KBM-7 (cell line): ENCODE measurements around the gene ZNF564.
"Not testable (repeated sequence)": the region's sequence is repeated elsewhere in the genome, so short reads cannot be mapped to it uniquely, and the experiment has no call there.

Experiments used
- DNase-seq: peaks from one replicate; pipeline ENCODE4 v3.0.0-alpha.2; 2015
- in situ Hi-C: fragments of 300-500 bp; cut with MboI; formaldehyde crosslinking; loops from 2 replicates; pipeline ENCODE4 v1.14.3; 2020; ENCODE audit warnings: low sequenced_read_pairs, low pct_unique_long_range_greater_than_20kb, mixed read lengths

The ZNF564 gene

DNA sequence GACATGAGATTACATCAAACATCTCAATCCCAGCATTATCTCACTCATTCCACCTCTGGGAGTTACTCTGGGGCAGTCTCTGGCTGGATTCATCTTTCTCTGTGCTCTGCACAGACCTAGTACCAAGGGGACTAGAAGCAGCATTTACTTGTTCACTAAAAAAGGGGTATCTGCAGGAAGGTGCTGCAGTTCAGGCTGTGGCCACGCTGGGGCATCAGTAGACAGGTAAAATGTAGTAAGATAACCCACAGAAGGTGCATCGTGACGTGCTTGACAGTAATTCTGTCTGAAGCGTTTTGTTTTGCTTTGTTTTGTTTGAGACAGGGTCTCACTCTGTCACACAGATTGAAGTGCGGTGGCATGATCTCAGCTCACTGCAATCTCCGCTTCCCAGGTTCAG is 29.3 kb downstream of the ZNF564 start:
- peak; percentile 19 for DNase-seq
- in situ Hi-C loops: no loop called here

DNA sequence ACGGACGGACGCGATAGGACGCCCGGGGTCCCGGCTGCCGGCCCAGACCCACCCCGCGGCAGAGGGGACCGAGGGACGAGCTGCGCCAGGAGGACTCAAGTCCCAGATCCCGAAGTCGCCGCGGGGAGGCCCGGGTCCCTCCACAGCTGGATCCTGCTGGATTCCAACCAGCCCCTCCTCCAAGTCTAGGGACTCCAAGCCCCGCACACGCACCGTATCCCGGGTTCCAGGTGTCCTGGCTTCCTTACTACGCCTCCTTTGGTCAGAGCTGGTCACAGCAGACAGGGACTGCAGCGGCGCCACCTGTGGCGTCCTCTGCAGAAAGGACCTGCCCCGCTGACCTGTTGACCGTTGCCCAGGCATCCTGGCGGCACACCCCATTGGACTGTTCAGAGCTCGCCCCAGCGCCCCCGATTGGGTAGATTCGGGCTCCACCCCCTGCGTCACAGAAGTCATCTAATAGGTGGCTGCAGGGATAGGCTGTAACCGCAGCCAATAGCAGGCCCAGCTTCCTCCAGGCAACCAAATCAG is 37.7 kb downstream of the ZNF564 start:
- no peak for DNase-seq
- in situ Hi-C loops: no loop called here

DNA sequence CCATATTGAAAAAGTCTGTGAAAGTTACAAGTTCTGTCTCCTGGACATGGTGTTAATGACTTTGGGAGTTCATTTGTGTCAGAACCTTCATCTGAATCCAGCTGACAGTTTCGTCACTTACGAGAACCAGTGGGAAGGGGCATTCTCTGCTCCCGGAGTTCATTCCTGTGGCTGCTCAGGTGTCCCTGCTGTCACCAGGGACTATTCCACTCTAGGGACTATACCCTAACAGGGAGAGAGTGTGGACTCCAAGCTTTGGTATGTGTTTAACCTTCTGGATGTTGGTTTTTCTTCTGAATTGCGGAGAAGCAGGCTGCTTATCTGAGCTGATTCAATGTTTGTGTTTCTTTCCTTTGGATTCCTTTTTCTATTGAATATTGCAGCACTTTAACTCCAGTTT is 54.2 kb downstream of the ZNF564 start:
- in situ Hi-C loops: no loop called here
- DNase-seq: no peak

DNA sequence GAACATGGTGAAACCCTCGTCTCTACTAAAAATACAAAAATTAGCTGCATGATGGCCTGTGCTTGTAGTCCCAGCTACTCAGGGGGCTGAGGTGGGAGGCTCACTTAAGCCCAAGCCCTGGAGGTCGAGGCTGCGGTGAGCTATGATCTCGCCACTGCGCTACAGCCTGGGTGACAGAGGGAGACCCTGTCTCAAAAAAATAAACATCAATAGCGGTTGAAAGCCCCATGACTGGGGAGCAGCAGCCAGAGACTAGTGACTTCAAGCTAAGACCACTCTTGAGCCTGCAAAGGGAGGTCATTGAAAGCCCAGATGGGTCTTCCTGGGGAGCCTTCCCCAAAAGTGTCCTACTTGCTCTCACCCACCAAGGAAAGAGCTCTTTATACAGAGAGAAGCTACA is 54.8 kb downstream of the ZNF564 start:
- in situ Hi-C loops: no loop called here
- no peak for DNase-seq

DNA sequence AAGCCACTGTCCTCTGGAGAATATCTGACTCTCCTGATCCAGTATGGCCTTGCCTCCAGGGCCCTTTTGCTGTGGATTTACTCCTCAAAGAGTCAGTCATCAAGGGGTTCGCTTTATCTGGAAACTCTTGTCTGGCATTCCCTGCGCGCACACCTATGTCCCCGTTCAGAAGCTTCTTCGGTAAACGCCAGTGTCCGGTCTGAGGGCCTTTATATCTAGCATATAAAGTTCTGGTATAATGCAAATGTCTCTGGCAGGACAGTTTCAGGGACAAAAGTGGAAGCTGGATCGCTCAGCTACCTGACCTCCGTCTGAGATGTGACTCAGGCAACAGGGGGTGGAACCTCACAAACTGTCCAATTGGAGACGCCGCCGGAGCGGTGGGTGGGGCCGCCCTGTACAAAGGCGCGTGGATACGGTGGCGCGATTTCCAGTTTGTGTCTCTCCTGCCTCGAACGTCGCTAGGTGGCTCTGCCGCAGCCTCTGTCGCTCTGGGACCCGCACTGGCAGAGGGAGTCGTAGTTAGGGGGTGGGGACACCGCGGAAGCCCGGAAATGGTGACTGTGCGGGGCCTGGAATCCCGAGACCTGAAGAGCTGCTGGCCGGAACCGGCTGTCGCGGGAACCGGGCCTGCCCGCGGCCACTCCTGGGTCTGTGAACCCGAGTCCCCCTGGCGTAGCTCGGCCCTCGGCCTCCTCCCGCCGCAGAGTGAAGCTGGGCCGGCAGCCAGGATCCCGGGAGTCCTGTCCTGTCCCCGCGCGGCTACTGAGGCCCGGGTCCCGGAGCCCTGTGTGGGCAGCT is 56.1 kb downstream of the ZNF564 start:
- in situ Hi-C loops: no loop called here
- no peak for DNase-seq

DNA sequence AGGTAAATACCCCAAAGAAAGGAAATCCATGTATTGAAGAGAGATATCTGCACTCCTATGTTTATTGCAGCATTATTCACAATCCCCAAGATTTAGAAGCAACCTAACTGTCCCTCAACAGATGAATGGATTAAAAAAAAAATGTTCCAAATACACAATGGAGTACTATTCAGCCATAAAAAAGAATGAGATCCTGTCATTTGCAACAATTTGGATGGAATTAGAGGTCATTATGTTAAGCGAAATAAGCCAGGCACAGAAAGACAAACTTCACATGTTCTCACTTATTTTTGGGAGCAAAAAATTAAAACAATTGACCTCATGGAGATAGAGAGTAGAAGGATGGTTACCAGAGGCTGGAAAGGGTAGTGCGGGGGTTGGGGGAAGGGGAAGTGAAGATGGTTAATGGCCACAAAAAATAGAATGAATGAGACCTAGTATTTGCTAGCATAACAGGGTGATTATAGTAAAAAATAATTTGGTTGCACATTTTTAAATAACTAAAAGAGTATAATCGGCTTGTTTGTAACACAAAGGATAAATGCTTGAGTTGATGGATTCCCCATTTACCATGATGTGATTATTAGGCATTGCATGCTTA is 56.9 kb downstream of the ZNF564 start:
- in situ Hi-C loops: no loop called here
- no peak for DNase-seq

DNA sequence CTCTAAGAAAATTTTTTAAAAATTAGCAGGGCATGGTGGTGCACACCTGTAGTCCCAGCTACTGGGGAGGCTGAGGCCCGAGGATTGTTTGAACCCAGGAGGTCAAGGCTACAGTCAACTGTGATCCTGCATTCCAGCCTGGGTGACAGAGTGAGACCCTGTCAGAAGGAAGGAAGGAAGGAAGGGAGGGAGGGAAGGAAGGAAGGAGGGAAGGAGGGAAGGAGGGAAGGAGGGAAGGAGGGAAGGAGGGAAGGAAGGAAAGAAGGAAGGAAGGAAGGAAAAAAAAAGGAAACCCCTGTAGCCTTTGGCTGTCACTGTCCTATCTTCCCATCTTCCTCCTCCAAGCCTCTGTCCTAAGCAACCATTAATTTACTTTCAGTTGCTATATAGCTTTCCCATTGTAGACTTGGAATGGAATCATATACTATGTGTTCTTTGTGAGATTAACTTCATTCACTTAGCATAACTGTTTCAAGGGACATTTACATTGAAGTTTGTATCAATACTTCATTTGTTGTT is 65.0 kb downstream of the ZNF564 start:
- in situ Hi-C loops, DNase-seq: not testable (repeated sequence)

DNA sequence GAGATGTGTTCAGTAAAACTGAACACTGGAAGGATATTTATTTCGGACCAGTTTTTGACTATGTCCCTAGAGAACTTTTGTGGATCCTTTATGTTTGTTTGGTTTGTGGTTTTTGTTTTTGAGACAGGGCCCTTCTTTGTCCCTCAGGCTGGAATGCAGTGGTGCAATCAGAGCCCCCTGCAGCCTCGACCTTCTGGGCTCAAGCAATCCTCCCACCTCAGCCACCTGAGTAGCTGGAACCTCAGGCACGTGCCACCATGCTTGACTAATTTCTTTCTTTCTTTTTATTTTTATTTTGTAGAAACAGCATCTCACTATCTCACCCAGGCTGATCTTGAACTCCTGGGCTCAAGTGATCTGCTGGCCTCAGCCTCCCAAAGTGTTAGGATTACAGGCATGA is 65.7 kb downstream of the ZNF564 start:
- no peak for DNase-seq
- in situ Hi-C loops: no loop called here

DNA sequence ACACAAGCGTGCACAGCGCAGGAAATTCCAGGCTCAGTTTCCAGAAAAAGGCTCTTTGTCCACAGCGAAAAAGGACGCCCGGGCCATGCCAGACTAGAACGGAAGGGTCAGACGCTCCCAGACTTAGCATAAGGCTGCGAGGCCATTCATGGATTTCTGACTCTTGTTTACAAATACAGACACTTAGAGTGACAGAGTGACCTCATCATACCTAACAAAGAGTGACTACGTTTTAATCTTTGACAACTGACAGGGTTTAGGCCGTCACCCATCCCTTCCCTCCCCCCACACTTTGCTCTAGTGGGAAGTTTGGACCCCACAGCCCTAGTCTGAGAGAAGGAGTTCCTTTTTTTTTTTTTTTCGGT is 66.2 kb downstream of the ZNF564 start:
- in situ Hi-C loops: no loop called here
- no peak for DNase-seq

DNA sequence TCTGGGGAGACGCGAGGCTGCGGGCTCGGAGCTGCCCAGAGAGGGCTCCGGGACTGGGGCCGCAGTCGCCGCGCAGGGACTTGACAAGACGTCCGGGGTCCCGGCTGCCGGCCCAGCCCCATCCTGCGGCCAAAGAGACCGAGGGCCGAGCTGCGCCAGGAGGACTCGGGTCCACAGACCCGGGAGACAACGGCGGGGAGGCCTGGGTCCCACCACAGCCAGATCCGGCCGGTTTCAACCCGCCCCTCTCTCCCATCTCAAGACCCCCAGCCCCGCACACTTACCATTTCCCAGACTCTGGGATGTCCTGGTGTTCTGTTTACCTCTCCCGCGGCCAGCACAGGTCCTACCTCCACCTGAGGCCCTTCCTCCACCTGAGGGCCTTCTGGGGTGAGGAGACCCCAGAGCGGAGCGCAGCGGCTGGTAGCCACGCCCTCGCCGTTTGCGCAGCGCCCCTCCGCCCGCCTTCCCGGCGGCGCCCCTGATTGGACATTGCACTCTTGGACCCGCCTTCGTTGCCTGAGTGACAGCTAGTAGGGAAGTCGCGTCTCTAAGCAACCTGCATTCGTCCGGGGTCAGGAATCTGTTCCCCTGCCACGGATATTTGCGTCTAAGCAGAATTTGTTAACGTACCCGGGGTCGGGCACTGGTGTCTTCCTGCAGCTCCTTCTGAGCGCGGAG is 66.8 kb downstream of the ZNF564 start, which contains the start of gene ZNF709:
TSS of gene ZNF709 (minus strand) at position 446 of the 681 bp plus-strand sequence. CDS start at position 287, 159 bp downstream.
- in situ Hi-C loops: no loop called here
- DNase-seq: peak; percentile 92

DNA sequence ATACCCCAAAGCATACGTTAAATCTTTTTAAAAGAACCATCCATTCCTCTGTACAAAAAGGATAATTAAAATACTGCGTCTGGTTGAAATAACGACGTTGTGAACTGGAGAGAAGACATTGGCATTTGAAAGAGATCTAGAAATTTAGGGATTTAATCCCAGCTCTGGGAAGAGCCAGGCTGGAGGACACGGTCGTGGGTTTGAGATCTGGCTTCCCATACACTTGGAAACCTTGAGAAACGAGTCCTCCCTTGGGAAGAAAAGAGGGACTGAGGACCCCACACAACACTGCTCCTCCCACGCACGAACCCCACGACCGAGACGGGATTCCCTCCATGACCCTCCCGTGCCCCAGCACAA is 67.3 kb downstream of the ZNF564 start:
- in situ Hi-C loops: no loop called here
- no peak for DNase-seq

DNA sequence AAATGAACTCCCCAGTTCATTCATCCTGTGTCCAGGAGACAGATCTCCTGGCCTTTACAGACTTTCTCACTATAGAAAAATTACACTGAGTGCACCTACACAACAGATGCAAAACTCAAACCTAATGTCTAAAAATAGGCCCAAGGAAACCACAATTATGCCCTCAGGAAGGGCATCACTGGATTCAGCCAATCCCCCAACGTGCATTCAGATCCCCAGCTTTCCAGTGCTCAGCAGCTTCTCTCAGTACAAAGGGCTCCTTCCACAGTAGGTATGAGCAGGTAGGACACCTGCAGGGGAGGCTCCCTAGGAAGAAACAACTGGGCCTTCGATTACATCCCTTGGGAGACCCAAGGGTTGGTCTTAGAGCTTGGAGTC is 68.8 kb downstream of the ZNF564 start:
- in situ Hi-C loops: no loop called here
- peak; percentile 63 for DNase-seq

DNA sequence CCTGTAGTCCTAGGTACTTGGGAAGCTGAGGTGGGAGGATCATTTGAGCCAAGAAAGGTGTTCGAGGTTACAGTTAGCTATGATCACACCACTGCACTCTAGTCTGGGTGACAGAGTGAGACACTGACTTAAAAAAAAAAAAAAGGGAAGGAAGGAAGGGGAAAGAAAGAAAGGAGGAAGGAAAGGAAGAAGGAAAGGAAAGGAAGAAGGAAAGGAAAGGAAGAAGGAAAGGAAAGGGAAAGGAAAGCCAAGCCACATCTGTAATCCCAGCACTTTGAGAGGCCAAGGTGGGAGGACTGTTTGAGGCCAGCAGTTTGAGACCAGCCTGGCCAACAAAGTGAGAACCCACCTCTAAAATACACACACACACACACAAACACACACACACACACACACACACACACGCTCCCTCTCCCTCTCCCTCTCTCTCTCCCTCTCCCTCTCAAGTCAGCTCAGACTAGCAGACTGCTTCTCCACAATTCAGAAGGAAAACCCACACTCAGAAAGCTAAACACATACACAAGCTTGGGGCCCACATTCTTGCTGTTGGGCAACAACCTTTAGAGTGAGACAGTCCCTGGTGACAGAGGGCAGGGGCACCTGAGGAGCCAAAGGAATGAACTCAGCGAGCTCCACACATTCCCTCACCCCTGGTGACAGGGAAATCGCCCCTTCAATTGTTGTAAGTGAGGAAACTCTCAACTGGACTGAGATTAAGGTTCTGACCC is 69.3 kb downstream of the ZNF564 start:
- in situ Hi-C loops: no loop called here
- peak; percentile 20 for DNase-seq

DNA sequence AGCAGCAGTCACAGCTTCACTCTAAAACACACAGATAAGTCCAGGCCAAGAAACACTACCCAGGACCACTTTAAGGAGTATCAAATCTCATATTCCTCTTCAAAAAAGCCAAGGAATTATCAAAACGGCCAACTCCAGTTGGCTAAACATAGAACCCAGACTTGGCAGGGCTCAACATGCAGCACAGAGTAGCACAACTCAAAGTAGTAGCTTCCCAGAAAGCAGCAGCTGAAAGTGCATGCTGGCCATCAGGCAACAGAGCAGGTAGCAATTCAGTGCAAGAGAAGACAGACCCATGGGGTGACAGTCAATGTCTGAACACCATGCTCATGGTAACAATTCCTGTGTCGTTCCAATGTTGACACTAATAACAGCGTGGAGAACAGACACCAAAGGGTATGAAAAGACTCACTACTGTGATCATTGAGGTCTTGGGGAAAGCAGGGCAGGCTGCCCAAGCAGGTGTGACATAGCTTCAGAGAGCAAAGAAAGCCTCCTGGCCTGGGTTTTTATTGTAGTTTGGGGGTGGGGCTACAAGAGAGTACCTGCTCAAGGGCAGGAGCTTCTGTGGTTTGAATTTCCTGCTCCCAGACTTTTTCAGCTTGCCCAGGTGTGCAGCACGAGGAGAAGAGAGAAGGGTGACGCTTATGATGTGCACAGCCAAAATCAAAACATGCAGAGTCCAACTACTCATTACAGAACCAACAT is 72.9 kb downstream of the ZNF564 start:
- no peak for DNase-seq
- in situ Hi-C loops: no loop called here
